Trophoblast cell (in vitro differentiated cells and primary cell): ENCODE results near the gene C5orf46.
A peak's percentile ranks its signal among the peaks of the same experiment; 100 is the strongest.

Experiments used
- DNase-seq, 2 donors: peaks; one replicate each; pipeline ENCODE4 v3.0.0-alpha.2; 2016
- H2AFZ ChIP-seq: 2 replicates; pipeline ENCODE4 v1.6.1; 2013; ENCODE audit warnings: low read length, moderate library complexity, mild to moderate bottlenecking; ENCODE audit not compliant: insufficient read depth, poor library complexity
- H2AK5ac ChIP-seq: 2 replicates; pipeline ENCODE4 v1.6.1; 2013; ENCODE audit warnings: mild to moderate bottlenecking, low read length
- H2BK120ac ChIP-seq: 2 replicates; pipeline ENCODE4 v1.6.1; 2013; ENCODE audit warnings: low read length, mild to moderate bottlenecking, moderate library complexity; ENCODE audit not compliant: insufficient read depth, poor library complexity
- H2BK12ac ChIP-seq: 2 replicates; pipeline ENCODE4 v1.6.1; 2013; ENCODE audit warnings: mild to moderate bottlenecking, low read length, moderate library complexity
- H2BK5ac ChIP-seq: 2 replicates; pipeline ENCODE4 v1.6.1; 2013; ENCODE audit warnings: low read length, low read depth, moderate library complexity, mild to moderate bottlenecking; ENCODE audit not compliant: poor library complexity
- H3K14ac ChIP-seq: 2 replicates; pipeline ENCODE4 v1.6.1; 2013; ENCODE audit warnings: mild to moderate bottlenecking, low read length
- H3K18ac ChIP-seq: 2 replicates; pipeline ENCODE4 v1.6.1; 2013; ENCODE audit warnings: mild to moderate bottlenecking, low read length
- H3K23ac ChIP-seq: 2 replicates; pipeline ENCODE4 v1.6.1; 2013; ENCODE audit warnings: low read length
- H3K27ac ChIP-seq: 2 replicates; pipeline ENCODE4 v1.5.1; 2013; ENCODE audit warnings: low read depth, mild to moderate bottlenecking, inconsistent platforms, low read length, moderate library complexity
- H3K27me3 ChIP-seq: 2 replicates; pipeline ENCODE4 v1.6.1; 2013; ENCODE audit warnings: inconsistent platforms, mild to moderate bottlenecking, low read length, moderate library complexity; ENCODE audit not compliant: insufficient read depth
- H3K36me3 ChIP-seq, 2 experiments: 1 replicate in 1 of 2; 2 replicates in 1 of 2; pipeline ENCODE4 v1.6.1; 2013; ENCODE audit warnings: low read length in 2 of 2, mild to moderate bottlenecking in 2 of 2, moderate library complexity in 1 of 2; ENCODE audit not compliant: insufficient read depth in 2 of 2, control insufficient read depth in 1 of 2
- H3K4ac ChIP-seq: 2 replicates; pipeline ENCODE4 v1.6.1; 2013; ENCODE audit warnings: low read depth, mild to moderate bottlenecking, low read length, moderate library complexity
- H3K4me1 ChIP-seq, 2 experiments: 1 replicate in 1 of 2; 2 replicates in 1 of 2; pipeline ENCODE4 v1.6.1; 2013; ENCODE audit warnings: low read length in 2 of 2, mild to moderate bottlenecking in 2 of 2, moderate library complexity in 1 of 2; ENCODE audit not compliant: insufficient read depth in 2 of 2, control insufficient read depth in 1 of 2
- H3K4me2 ChIP-seq: 2 replicates; pipeline ENCODE4 v1.6.1; 2013; ENCODE audit warnings: inconsistent platforms, mild to moderate bottlenecking, low read length, moderate library complexity
- H3K4me3 ChIP-seq: 2 replicates; pipeline ENCODE4 v1.5.1; 2013; ENCODE audit warnings: mild to moderate bottlenecking, low read depth, low read length, inconsistent platforms
- H3K79me1 ChIP-seq: one replicate; pipeline ENCODE4 v1.6.1; 2013; ENCODE audit warnings: low read length
- H3K79me2 ChIP-seq: 2 replicates; pipeline ENCODE4 v1.6.1; 2013; ENCODE audit warnings: low read length, mild to moderate bottlenecking; ENCODE audit not compliant: control insufficient read depth, insufficient read depth, poor library complexity
- H3K9ac ChIP-seq: 2 replicates; pipeline ENCODE4 v1.6.1; 2013; ENCODE audit warnings: mild to moderate bottlenecking, low read length
- H3K9me3 ChIP-seq: 2 replicates; pipeline ENCODE4 v1.6.1; 2013; ENCODE audit warnings: low read depth, mild to moderate bottlenecking, control low read depth, inconsistent platforms, low read length; ENCODE audit not compliant: insufficient read depth
- H4K12ac ChIP-seq: 2 replicates; pipeline ENCODE4 v1.6.1; 2013; ENCODE audit warnings: low read depth, mild to moderate bottlenecking, low read length, moderate library complexity
- H4K8ac ChIP-seq: 2 replicates; pipeline ENCODE4 v1.6.1; 2013; ENCODE audit warnings: low read depth, mild to moderate bottlenecking, low read length, moderate library complexity
- H4K91ac ChIP-seq: one replicate; pipeline ENCODE4 v1.6.1; 2013; ENCODE audit warnings: low read depth, mild to moderate bottlenecking, low read length, moderate library complexity
- WGBS: extraction: QIAGEN DNeasy Blood & Tissue Kit; methylation state at CpG from one replicate; pipeline ENCODE4 v1.1.7; 2013; ENCODE audit warnings: missing lambda C conversion rate; ENCODE audit not compliant: insufficient read length, insufficient coverage; ENCODE audit errors: extremely low coverage; 5-methylcytosine and 5-hydroxymethylcytosine counted together

The C5orf46 gene

DNA sequence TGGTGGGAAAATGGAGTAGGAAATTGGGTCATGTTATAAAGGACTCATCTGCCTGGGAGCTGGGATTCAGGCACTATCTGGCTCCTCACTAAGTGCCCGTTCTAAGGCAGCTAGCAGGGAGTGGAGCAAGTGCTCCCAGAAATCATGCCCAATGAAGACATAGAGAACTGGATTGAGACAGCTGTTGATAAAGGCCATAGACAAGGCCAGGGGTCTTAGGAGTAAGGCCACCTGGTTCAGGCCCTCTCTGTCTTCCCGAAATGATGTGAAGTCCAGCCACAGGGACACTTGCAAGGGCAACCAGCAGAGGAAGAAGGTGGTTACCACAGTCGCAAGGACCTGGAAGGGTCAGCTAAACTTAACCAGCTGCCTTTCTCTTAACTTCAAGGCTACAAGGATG, 54.8 kb downstream of the C5orf46 start:
- no peak overlapping the region for H2BK120ac ChIP-seq
- H3K18ac ChIP-seq, result no peak overlapping the region
- H3K27ac ChIP-seq, result no peak overlapping the region
- no peak overlapping the region for H3K23ac ChIP-seq
- peaks cover 2% of the 10 kb centered on the region for H3K9me3 ChIP-seq
- H3K4me2 ChIP-seq, result no peak overlapping the region
- WGBS, result no CpG with 5 or more reads among the region's 3 CpGs
- H2AFZ ChIP-seq, result no peak overlapping the region
- H3K27me3 ChIP-seq, result no peaks in the 10 kb centered on the region
- H3K14ac ChIP-seq, result no peak overlapping the region
- H2AK5ac ChIP-seq, result no peak overlapping the region
- no peaks in the 10 kb centered on the region for H3K36me3 ChIP-seq
- H3K4ac ChIP-seq, result no peak overlapping the region
- H2BK12ac ChIP-seq, result no peak overlapping the region
- no peak overlapping the region for H3K9ac ChIP-seq
- no peak overlapping the region for H4K91ac ChIP-seq
- H3K4me1 ChIP-seq, result peaks cover 0 to 4% of the 10 kb centered on the region in 2 experiments
- no peak overlapping the region for H2BK5ac ChIP-seq
- DNase-seq, result no peak
- H3K4me3 ChIP-seq, result no peak overlapping the region
- H3K79me1 ChIP-seq, result no peaks in the 10 kb centered on the region
- no peaks in the 10 kb centered on the region for H3K79me2 ChIP-seq
- H4K8ac ChIP-seq, result no peak overlapping the region
- no peak overlapping the region for H4K12ac ChIP-seq

DNA sequence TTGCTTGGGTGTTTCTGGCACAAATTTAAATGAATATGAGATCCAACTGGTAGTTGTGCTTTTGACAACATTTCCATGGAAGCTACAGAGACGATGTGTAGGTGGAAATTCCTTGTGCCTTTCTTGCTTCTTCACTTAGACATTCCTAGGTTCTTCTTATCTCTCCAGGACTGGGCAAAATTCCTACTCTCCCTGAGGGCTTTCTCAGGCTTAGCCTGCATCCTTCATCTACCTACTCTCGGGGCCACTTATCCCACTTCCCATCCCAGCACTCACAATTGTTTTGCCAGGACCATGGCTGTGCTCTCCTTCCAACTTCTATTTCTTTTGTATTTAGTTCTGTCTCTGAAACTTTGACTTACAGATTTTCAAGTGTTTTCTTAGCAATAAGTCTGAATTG, 57.1 kb downstream of the C5orf46 start:
- no peak overlapping the region for H2BK120ac ChIP-seq
- no peak overlapping the region for H3K27ac ChIP-seq
- H3K4me3 ChIP-seq, result no peak overlapping the region
- no peaks in the 10 kb centered on the region for H3K36me3 ChIP-seq
- no peak overlapping the region for H2BK5ac ChIP-seq
- H4K12ac ChIP-seq, result no peak overlapping the region
- H3K9me3 ChIP-seq, result peaks cover 2% of the 10 kb centered on the region
- no peak overlapping the region for H4K91ac ChIP-seq
- no peaks in the 10 kb centered on the region for H3K79me1 ChIP-seq
- H4K8ac ChIP-seq, result no peak overlapping the region
- no peak overlapping the region for H2BK12ac ChIP-seq
- no peaks in the 10 kb centered on the region for H3K79me2 ChIP-seq
- H3K18ac ChIP-seq, result no peak overlapping the region
- no peak overlapping the region for H2AK5ac ChIP-seq
- DNase-seq, result peak in 1 of 2 donors; percentile 53
- no peak overlapping the region for H3K14ac ChIP-seq
- H3K23ac ChIP-seq, result no peak overlapping the region
- H3K9ac ChIP-seq, result no peak overlapping the region
- H3K4me1 ChIP-seq, result peaks cover 0 to 4% of the 10 kb centered on the region in 2 experiments
- H3K4me2 ChIP-seq, result no peak overlapping the region
- H2AFZ ChIP-seq, result no peak overlapping the region
- no peaks in the 10 kb centered on the region for H3K27me3 ChIP-seq
- WGBS, result no CpG with 5 or more reads among the region's 2 CpGs
- H3K4ac ChIP-seq, result no peak overlapping the region

DNA sequence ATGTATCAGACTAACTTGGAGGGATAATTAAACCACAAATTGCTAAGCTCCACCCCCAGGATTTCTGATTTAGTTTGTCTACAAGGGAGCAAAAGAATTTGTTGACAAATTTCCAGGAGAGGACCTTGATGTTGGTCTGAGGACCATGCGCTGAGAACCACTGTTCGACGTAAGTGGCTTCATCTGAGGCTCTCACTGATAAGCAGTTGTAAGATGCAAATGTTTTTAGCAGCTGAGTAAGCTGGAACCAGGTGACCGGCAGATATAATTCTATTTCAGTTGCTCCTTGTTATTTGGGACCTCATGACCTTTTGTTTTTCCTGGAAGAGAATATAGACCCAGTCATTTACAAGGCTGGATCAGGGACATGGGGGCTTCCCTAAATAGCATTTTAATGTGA, 60.7 kb downstream of the C5orf46 start:
- no CpG with 5 or more reads among the region's 4 CpGs for WGBS
- no peak overlapping the region for H2BK5ac ChIP-seq
- H3K9me3 ChIP-seq, result no peaks in the 10 kb centered on the region
- no peaks in the 10 kb centered on the region for H3K79me2 ChIP-seq
- no peak overlapping the region for H3K18ac ChIP-seq
- H3K27me3 ChIP-seq, result no peaks in the 10 kb centered on the region
- no peak overlapping the region for H2AFZ ChIP-seq
- H4K12ac ChIP-seq, result no peak overlapping the region
- H3K23ac ChIP-seq, result no peak overlapping the region
- H2BK12ac ChIP-seq, result no peak overlapping the region
- no peak overlapping the region for H3K27ac ChIP-seq
- H3K4ac ChIP-seq, result no peak overlapping the region
- H3K4me3 ChIP-seq, result no peak overlapping the region
- no peak for DNase-seq
- H3K4me2 ChIP-seq, result no peak overlapping the region
- no peak overlapping the region for H4K91ac ChIP-seq
- H3K9ac ChIP-seq, result no peak overlapping the region
- peaks cover 0 to 4% of the 10 kb centered on the region in 2 experiments for H3K4me1 ChIP-seq
- H3K14ac ChIP-seq, result no peak overlapping the region
- H4K8ac ChIP-seq, result no peak overlapping the region
- no peak overlapping the region for H2BK120ac ChIP-seq
- no peaks in the 10 kb centered on the region for H3K79me1 ChIP-seq
- H2AK5ac ChIP-seq, result no peak overlapping the region
- H3K36me3 ChIP-seq, result no peaks in the 10 kb centered on the region

DNA sequence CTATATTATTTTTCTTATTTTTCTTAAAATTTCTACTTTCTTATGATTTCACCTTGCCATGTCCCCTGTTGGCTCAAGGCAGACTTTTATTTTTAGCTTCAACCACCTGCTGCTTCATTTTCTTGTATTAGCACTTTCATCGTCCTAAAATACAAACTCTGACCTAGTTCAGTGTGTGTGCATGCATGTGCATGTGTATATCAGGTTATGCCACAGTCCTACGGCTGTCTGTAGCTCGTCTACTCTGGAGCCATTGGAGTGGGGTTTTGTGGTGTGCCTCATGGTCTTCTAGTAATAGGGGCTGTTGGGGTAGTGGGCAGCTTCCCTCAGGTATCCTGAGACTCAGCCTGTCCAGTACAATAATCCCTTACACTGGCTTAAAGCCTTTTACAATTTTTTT, 61.5 kb downstream of the C5orf46 start:
- Histone ChIP-seq H3K4me3 (no peak overlapping the region), H2BK5ac (no peak overlapping the region), H4K91ac (no peak overlapping the region), H4K12ac (no peak overlapping the region), H3K23ac (no peak overlapping the region), H2BK12ac (no peak overlapping the region), H3K18ac (no peak overlapping the region), H2BK120ac (no peak overlapping the region), H3K27me3 (no peaks in the 10 kb centered on the region), H3K79me2 (no peaks in the 10 kb centered on the region), H3K27ac (no peak overlapping the region), H3K14ac (no peak overlapping the region), H3K4ac (no peak overlapping the region), H3K79me1 (no peaks in the 10 kb centered on the region), H3K4me1 (peaks cover 0 to 4% of the 10 kb centered on the region in 2 experiments), H3K36me3 (no peaks in the 10 kb centered on the region), H4K8ac (no peak overlapping the region), H2AK5ac (no peak overlapping the region), H3K9ac (no peak overlapping the region), H3K4me2 (no peak overlapping the region), H2AFZ (no peak overlapping the region), H3K9me3 (no peaks in the 10 kb centered on the region)
- WGBS, result no CpG with 5 or more reads among the region's 3 CpGs
- no peak for DNase-seq
